ENCODE measurements around the gene MGAT1.
"Not testable (repeated sequence)": the region's sequence is repeated elsewhere in the genome, so short reads cannot be mapped to it uniquely, and the experiment has no call there.

MGAT1 gene

GRCh38 chr5:180803181-180804128 is 849 bp upstream of the MGAT1 start:
- peak; percentile 97 for DNase-seq

- DNase-seq: no peak
Measured at GRCh38 chr5:180801596-180802324, 846 bp downstream of the MGAT1 start.

- DNase-seq: peak; percentile 50
Measured at GRCh38 chr5:180799902-180800801, 2.5 kb downstream of the MGAT1 start.

GRCh38 chr5:180799194-180799593 is 3.4 kb downstream of the MGAT1 start:
- DNase-seq: no peak

- no peak for DNase-seq
Measured at GRCh38 chr5:180798193-180798592, 4.4 kb downstream of the MGAT1 start.

- no peak for DNase-seq
Measured at GRCh38 chr5:180797256-180798192, 5.1 kb downstream of the MGAT1 start.

- DNase-seq: no peak
Measured at GRCh38 chr5:180795771-180796313, 6.8 kb downstream of the MGAT1 start.

- no peak for DNase-seq
Measured at GRCh38 chr5:180792965-180793287, 9.7 kb downstream of the MGAT1 start.

- no peak for DNase-seq
Measured at GRCh38 chr5:180792287-180792964, 10.2 kb downstream of the MGAT1 start.

- DNase-seq: no peak
Measured at GRCh38 chr5:180791611-180792213, 10.9 kb downstream of the MGAT1 start.

GRCh38 chr5:180790524-180790923 is 12.1 kb downstream of the MGAT1 start:
- DNase-seq: no peak

- peak; percentile 76 for DNase-seq
Measured at GRCh38 chr5:180790020-180790419, 12.6 kb downstream of the MGAT1 start.

GRCh38 chr5:180788651-180789410 is 13.8 kb downstream of the MGAT1 start:
- DNase-seq: not testable (repeated sequence)

- DNase-seq: no peak
Measured at GRCh38 chr5:180787711-180788431, 14.7 kb downstream of the MGAT1 start.

- DNase-seq: no peak
Measured at GRCh38 chr5:180786531-180787398, 15.8 kb downstream of the MGAT1 start.

GRCh38 chr5:180785794-180786221 is 16.8 kb downstream of the MGAT1 start:
- DNase-seq: no peak

GRCh38 chr5:180785121-180785781 is 17.4 kb downstream of the MGAT1 start:
- no peak for DNase-seq
